HG03025 (cell line): ENCODE measurements around the gene VEGFD.

ENCODE experiments used
- ATAC-seq: cut with Tn5 transposase; IDR thresholded peaks from one replicate; pipeline ENCODE4 v1.9.1; 2021; ENCODE audit warnings: mild to moderate bottlenecking, moderate library complexity; ENCODE audit not compliant: unreplicated experiment, low FRiP score

Gene VEGFD

DNA sequence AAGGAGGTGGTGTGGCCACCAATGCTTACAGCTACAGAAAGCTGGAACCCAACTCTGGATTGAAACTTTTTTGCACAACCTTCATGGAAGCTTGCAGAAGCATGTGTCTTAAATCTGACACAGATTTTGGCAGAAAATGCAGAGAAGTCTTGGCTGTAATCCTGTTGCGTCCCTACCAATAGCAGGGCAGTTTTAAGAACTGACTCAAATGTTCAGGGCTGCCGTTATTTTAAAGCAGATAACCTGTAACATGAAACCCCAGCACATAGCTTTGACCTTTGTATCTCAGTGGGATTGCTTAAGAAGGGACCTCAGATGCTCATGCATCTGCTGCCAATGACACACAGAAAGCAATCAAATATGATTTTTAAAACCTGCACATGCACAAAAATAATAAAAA is at the start of gene VEGFD:
Gene VEGFD, minus strand, starts transcription at position 110 of the 400 bp plus-strand sequence. CDS start 467 bp downstream, outside the sequence.
- no peak for ATAC-seq

- ATAC-seq = no peak
Observed at GRCh38 chrX:15430584-15430983, 46.4 kb upstream of the VEGFD start.

DNA sequence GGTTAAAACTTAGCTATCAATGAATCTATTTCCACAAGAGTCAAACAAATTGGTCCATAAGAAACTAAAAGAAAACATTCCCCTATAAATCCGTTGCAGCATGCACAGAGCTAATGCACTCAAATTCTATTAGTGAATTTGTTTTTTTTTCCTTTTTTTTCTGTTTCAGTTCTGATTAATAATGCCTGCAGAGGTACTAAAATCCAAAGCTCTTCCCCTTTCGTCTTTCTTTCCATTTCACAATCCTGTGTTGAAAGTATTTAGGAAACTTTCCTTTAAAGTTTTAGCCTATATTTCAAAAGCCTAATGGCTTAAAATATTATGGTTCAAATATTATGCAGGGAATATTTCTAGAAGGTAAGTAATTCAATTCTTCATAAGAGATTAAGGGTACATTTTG is 45.9 kb upstream of the VEGFD start:
- no peak for ATAC-seq

GRCh38 chrX:15425024-15425423 is 40.8 kb upstream of the VEGFD start:
- no peak for ATAC-seq

DNA sequence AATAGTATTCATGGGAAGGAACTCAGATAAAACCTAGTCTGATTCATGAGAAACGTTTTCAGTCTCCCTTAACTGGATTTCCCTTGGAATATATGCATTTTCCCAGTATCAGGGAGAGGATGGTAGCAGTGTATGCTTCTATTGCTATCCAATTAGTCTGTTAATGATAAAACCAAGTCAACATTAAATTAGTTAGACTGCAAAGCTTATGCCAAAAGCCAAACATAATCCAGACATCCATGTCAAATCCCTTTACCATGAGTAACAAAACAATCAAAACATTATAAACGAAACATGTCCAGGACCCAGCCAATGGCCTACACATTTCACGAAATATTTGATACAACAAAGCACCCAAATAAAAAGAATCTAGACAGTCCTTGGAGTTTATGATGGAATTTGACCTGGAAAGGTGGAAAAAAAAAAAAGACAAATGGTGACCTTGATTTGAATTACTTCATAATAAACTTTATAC is 34.5 kb upstream of the VEGFD start:
- no peak for ATAC-seq

GRCh38 chrX:15418041-15418706 is 34.0 kb upstream of the VEGFD start:
- ATAC-seq = no peak

DNA sequence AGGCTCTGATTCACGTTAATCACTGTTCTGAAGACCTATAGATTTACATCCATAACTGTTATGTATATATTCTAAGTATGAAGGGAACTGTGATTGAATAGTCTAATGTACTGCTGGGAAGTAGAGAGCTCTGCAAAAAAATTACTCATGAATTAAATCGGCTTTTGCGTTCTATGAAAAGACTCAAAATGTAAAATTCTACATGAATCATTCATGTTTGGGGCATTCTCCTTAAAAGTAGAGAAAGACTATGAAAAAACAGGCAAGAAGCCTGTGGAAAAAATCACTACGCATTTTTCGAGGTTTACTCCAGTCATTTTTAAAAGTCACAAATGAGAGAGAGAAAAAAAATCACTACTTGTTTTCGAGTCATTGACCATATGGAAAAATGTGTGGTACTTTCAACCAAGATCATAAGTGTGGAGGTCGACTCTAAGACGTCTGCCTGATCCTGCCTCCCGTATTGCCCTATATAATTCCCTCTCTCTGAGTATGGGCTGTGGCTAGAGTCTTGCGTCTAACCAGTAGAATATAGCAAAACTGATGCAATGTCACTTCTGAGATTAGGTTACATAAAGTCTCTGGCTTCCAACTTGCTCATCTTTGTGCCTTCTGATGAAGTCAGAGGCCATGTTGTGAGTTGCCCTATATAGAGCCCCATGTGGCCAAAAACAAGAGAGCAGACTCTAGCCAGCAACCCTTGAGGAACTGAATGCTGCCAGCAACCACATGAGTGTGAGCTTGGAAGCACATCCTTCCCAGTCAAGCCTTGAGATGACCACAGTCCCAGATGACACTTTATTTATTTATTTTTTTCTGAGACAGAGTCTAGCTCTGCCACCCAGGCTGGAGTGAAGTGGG is 32.1 kb upstream of the VEGFD start:
- ATAC-seq = no peak

DNA sequence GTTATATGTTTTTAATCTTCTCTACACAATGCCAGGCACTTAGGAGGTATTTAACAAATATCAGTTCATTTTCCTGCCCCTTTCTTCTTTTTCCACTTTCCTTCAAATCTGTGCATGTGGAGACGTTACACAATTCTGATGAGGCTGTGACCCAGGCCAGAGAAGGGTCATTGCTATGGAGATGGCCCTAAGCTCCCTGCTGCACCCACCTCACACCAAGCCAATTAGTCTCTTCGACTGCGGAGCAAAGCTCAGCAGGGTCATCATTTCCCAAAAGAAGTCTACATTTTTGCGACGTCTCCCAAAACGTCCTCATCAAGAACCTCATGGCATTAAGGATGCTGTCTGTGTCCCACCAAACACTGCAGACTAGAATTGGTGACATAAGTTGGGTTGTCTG is 28.9 kb upstream of the VEGFD start:
- ATAC-seq = no peak

DNA sequence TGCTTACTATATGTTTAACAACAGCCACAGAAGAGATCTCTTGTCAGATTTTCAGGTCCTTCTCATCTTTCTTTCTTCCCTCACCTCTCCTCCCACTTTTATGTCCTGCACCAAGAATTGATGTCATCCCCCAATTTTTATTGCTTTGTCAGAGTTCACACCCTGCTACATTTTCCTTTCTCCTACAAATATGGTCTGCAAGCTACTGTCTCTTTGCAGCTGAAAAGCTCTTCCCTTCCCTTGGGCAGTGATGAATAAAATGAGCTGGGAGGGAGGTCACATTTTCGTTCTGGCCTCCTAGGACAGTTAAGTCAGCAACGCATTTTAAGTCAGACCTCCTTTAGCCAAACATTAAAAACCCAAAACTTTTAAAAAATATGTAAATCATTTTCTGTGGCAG is 26.7 kb upstream of the VEGFD start:
- no peak for ATAC-seq

GRCh38 chrX:15410430-15410829 is 26.2 kb upstream of the VEGFD start:
- no peak for ATAC-seq

DNA sequence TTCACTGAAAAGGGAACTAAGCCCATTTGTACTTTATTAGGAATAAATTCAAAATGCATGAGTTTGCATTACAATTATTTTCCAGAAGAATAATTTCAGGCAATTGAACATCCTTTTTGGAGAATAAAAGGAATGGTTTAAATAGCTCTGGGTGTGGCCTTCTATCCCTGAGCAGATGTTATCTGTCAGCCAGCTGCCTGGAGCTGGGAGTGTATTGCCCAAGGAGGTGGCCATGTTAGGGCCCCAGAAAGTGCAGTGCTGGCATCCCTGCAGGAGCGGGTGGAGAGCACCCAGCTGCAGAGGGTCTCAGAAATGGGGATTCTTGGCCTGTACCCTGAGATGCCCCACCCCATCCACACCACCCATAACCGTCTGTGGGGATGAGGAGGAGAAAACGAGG is 21.6 kb upstream of the VEGFD start:
- ATAC-seq = no peak

DNA sequence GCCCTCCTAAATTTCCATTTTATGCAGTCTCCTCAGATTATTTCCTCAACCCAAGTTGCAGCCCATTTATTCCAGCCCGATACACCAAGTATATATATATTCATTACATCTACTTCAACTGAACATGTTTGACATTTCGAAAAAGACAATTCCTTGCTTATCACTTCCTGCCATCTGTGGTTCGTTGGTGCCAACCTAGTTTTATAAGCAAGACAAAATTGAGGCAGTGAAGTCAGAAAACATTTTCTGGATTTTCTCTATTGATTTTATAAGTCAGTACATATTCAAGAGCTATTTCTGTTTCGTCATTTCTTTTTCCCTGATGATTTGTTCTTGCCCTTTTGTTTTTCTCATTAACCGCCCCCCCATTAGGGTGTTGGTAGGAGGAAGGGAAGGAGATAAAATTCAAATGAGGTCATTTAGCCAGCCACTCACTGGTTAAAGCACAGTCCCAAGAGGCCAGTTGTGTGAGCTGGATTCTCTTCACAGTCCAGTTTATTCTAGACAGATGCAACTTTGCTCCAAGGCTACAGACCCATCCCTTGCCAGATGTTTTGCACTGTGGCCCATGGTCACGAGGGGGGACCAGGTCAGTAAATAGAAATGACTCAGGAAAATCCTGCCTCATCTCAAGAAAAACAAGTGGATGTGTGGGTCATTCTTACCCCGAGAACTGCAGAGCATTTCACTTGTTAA is 20.3 kb upstream of the VEGFD start:
- ATAC-seq = no peak

- no peak for ATAC-seq
Observed at GRCh38 chrX:15401378-15401777, 17.2 kb upstream of the VEGFD start.

GRCh38 chrX:15399962-15400391 is 15.8 kb upstream of the VEGFD start:
- ATAC-seq = no peak

DNA sequence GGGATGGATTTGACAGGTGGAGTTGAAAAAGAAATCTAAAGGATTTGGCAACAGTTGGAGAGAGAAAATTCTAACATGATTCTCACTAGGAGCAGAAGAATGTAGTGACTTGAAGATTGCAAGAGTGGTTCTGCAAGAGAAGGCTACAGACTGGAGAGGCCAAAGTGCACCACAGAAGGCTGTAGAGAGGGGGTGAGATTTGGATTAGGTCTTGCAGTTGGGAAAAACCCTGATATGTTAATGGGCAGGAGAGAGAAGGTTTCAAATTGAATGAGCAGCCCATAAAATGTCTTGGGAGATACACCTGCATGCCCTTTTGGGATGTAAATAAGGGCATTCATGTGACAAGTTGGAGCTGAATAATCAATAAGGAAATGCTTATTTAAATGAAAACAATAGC is 14.7 kb upstream of the VEGFD start:
- no peak for ATAC-seq

DNA sequence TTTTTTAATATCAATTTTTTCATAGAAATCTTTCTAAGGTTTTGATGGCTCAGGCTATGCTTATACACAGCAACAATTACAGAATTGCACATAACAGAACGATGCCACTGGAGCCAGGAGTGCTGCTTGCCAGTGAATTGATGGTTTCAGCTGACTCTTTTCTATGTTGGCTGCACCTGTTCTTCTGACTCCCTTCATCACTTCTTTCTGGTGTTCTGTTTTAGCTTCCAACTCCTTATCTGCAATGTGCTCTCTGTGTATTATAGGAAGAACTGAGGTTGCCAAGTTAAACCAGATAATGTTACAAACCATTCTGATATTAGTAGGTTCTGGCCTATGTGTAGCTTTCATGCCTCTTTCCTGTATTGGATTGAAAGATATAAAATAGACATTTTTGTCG is 11.6 kb upstream of the VEGFD start:
- no peak for ATAC-seq

- no peak for ATAC-seq
Observed at GRCh38 chrX:15391850-15392249, 7.6 kb upstream of the VEGFD start.

GRCh38 chrX:15382813-15383212 is 1.4 kb downstream of the VEGFD start:
- ATAC-seq = no peak

GRCh38 chrX:15376956-15377355 is 7.3 kb downstream of the VEGFD start:
- ATAC-seq = no peak

GRCh38 chrX:15373976-15374375 is 10.2 kb downstream of the VEGFD start:
- ATAC-seq = no peak
